B cell (primary cell): Measurements from ENCODE around the gene RPL19. TPM values are rescaled to one million over a fixed set of nuclear protein-coding genes. Genes with fewer than 3 reads are reported as not detected.

Source experiments
- ATAC-seq: fragments of 200-7000 bp; cut with Tn5 transposase; one replicate; pipeline ENCODE4 v1.10.0; 2021; ENCODE audit warnings: low read depth, mild to moderate bottlenecking, moderate number of reproducible peaks, moderate library complexity
- CTCF ChIA-PET: fragments of 350-600 bp; sonication (Branson Sonifier 250); formaldehyde crosslinking; loops from one replicate; lab custom pipeline; 2021; ENCODE audit warnings: antibody characterized with exemption, inconsistent platforms; lab: Charles Lee
- POLR2A ChIA-PET: fragments of 350-600 bp; sonication (Branson Sonifier 250); formaldehyde crosslinking; loops from one replicate; lab custom pipeline; 2021; ENCODE audit warnings: antibody characterized with exemption; lab: Charles Lee
- DNase-seq: peaks from one replicate; pipeline ENCODE4 v3.0.0; 2013
- H2AFZ ChIP-seq: 2 replicates; pipeline ENCODE4 v1.6.1; 2012; ENCODE audit warnings: mild to moderate bottlenecking, low read depth, low read length; ENCODE audit not compliant: insufficient read depth, poor library complexity, severe bottlenecking
- H3K27ac ChIP-seq, 2 donors: 1 replicate in 1 of 2; 2 replicates in 1 of 2; pipeline ENCODE4 v1.5.1; 2012 to 2013; ENCODE audit warnings: low read length in 2 of 2, mild to moderate bottlenecking in 2 of 2, moderate library complexity in 1 of 2
- H3K27me3 ChIP-seq, 4 experiments: fragments of 200-600 bp in 1 of 4; sonication (generic) in 1 of 4; replicated peaks in 1 of 4; 1 replicate in 2 of 4; 2 replicates in 2 of 4; pipeline versions ENCODE4 v1.6.1 to v1.7.0; 2013 to 2016; ENCODE audit warnings: low read length in 3 of 4, mild to moderate bottlenecking in 2 of 4, mixed read lengths in 1 of 4, moderate library complexity in 1 of 4; ENCODE audit not compliant: insufficient read depth in 4 of 4, control insufficient read depth in 3 of 4; ENCODE audit errors: control extremely low read depth in 1 of 4
- H3K36me3 ChIP-seq, 2 experiments: replicated peaks in 1 of 2; 1 replicate in 1 of 2; 2 replicates in 1 of 2; pipeline versions ENCODE4 v1.6.1 to v1.7.1; 2013; ENCODE audit warnings: low read length in 1 of 2; ENCODE audit not compliant: insufficient read depth in 2 of 2, control insufficient read depth in 1 of 2; ENCODE audit errors: control extremely low read depth in 1 of 2, extremely low read depth in 1 of 2
- H3K4me1 ChIP-seq, 2 donors: fragments of 200-600 bp in 1 of 2; sonication (generic) in 1 of 2; 1 replicate in 1 of 2; 2 replicates in 1 of 2; pipeline versions ENCODE4 v1.5.1 to v1.6.1; 2013 to 2017; ENCODE audit warnings: low read length in 2 of 2; ENCODE audit not compliant: control insufficient read depth in 2 of 2, insufficient read depth in 2 of 2
- H3K4me2 ChIP-seq: replicated peaks from 2 replicates; pipeline ENCODE3; 2012; ENCODE audit warnings: mild to moderate bottlenecking, low read depth, low read length; ENCODE audit not compliant: poor library complexity, severe bottlenecking
- H3K4me3 ChIP-seq, 5 experiments: fragments of 200-600 bp in 1 of 5; sonication (generic) in 1 of 5; 1 replicate in 3 of 5; 2 replicates in 2 of 5; pipeline versions ENCODE4 v1.5.1 to v1.7.0; 2011 to 2016; ENCODE audit warnings: low read length in 4 of 5, mild to moderate bottlenecking in 4 of 5, low read depth in 2 of 5, control low read depth in 1 of 5, moderate library complexity in 1 of 5; ENCODE audit not compliant: insufficient read depth in 1 of 5; ENCODE audit errors: control extremely low read depth in 1 of 5, extremely low read depth in 1 of 5
- H3K79me2 ChIP-seq: fragments of 200-600 bp; sonication (generic); one replicate; pipeline ENCODE4 v1.6.0; 2016; ENCODE audit warnings: low read length; ENCODE audit not compliant: control insufficient read depth, insufficient read depth
- H3K9ac ChIP-seq: fragments of 200-600 bp; sonication (generic); 2 replicates; pipeline ENCODE4 v1.6.1; 2017; ENCODE audit warnings: mild to moderate bottlenecking, low read length, moderate library complexity
- H3K9me3 ChIP-seq, 3 donors: one replicate each; pipeline versions ENCODE4 v1.6.1 to v1.7.1; 2013; ENCODE audit warnings: low read length in 2 of 3; ENCODE audit not compliant: control insufficient read depth in 2 of 3, insufficient read depth in 1 of 3; ENCODE audit errors: control extremely low read depth in 1 of 3
- H4K20me1 ChIP-seq: 2 replicates; pipeline ENCODE4 v1.6.0; 2012; ENCODE audit warnings: mild to moderate bottlenecking, low read length; ENCODE audit not compliant: insufficient read depth, control insufficient read depth, poor library complexity, severe bottlenecking
- H3K27ac Mint-ChIP-seq: one replicate; pipeline ENCODE4 v1.8.0; 2021; ENCODE audit warnings: mixed read lengths
- H3K27me3 Mint-ChIP-seq: one replicate; pipeline ENCODE4 v1.8.0; 2021; ENCODE audit warnings: mixed read lengths
- H3K4me1 Mint-ChIP-seq: one replicate; pipeline ENCODE4 v1.8.0; 2021; ENCODE audit warnings: mixed read lengths
- H3K4me3 Mint-ChIP-seq: one replicate; pipeline ENCODE4 v1.8.0; 2021; ENCODE audit warnings: mixed read lengths
- H3K9me3 Mint-ChIP-seq: one replicate; pipeline ENCODE4 v1.8.0; 2022; ENCODE audit warnings: mixed read lengths; ENCODE audit not compliant: insufficient read depth
- CTCF ChIP-seq: fragments of 200-600 bp; IDR thresholded peaks from one replicate; pipeline ENCODE4 v1.8.0; 2022; ENCODE audit warnings: antibody characterized with exemption, mild to moderate bottlenecking
- EZH2 ChIP-seq: IDR thresholded peaks from 2 replicates; pipeline ENCODE4 v1.6.1; 2012; ENCODE audit warnings: borderline replicate concordance, low read depth, mild to moderate bottlenecking, moderate library complexity, low read length; ENCODE audit not compliant: insufficient read depth, poor library complexity, severe bottlenecking
- WGBS: methylation state at CpG from one replicate; pipeline ENCODE4 v1.1.5; 2013; ENCODE audit warnings: missing lambda C conversion rate; ENCODE audit not compliant: insufficient coverage; 5-methylcytosine and 5-hydroxymethylcytosine counted together
- intact Hi-C: fragments of 100-400 bp; cut with micrococcal nuclease; formaldehyde crosslinking; loops from one replicate; pipeline ENCODE4 v1.10.0; 2022
- polyA plus RNA-seq: library from polyadenylated mRNA; depleted of rRNA; stranded (reverse); fragments of >200 nt; gene quantifications from 2 replicates; pipeline ENCODE4 v1.2.3, GENCODE V29; 2012
- total RNA-seq, 2 donors: library from RNA; stranded (reverse); fragments of 120-200 nt in 1 of 2; gene quantifications; 1 replicate in 1 of 2; 2 replicates in 1 of 2; pipeline versions ENCODE4 v1.2.3 to v1.2.4, GENCODE V29; 2013 to 2022

Gene RPL19
- total and polyA plus RNA-seq, 2 donors (not counting 1 experiment from before 2014, with no cell fraction given): 3,041 to 3,233 TPM

- Mint-ChIP-seq H3K4me3 (peak overlapping the region; percentile 45), H3K4me1 (peaks cover 35% of the 10 kb centered on the region), H3K27me3 (peaks cover 8% of the 10 kb centered on the region), H3K27ac (no peak overlapping the region), H3K9me3 (no peaks in the 10 kb centered on the region)
- no peak overlapping the region for H3K27ac ChIP-seq
- peak; percentile 82 for DNase-seq
- peaks cover 24 to 33% of the 10 kb centered on the region in 2 donors for H3K4me1 ChIP-seq
- POLR2A ChIA-PET: no interaction called here
- H3K36me3 ChIP-seq: no peaks in the 10 kb centered on the region
- H3K27me3 ChIP-seq: peaks cover 0 to 4% (median 0%) of the 10 kb centered on the region in 4 experiments
- 8% methylated on average over 12 of the region's 16 CpGs for WGBS
- no peak overlapping the region for H3K4me3 ChIP-seq
- no peaks in the 10 kb centered on the region for H3K79me2 ChIP-seq
- H3K9ac ChIP-seq: no peak overlapping the region
- H3K4me2 ChIP-seq: peak overlapping the region; percentile 40
- peak; percentile 75 for TF ChIP-seq CTCF
- TF ChIP-seq EZH2: no peak
- H2AFZ ChIP-seq: peak overlapping the region; percentile 27
- intact Hi-C loops: loop anchor here (1.0 to 5.0 kb wide), 2 partner anchors 32 to 87 kb away; partner anchors contain the start of gene PLXDC1
- H4K20me1 ChIP-seq: no peaks in the 10 kb centered on the region
- peak; percentile 67 for ATAC-seq
- no peaks in the 10 kb centered on the region for H3K9me3 ChIP-seq
- CTCF ChIA-PET: interaction anchor here (0.7 to 21.4 kb wide), 7 partner anchors 15 to 586 kb away, joined by 3 to 707 read pairs (median 5); partner anchors contain the start of gene RPL19
Measured at GRCh38 chr17:39239640-39240314, 39.7 kb downstream of the RPL19 start.

GRCh38 chr17:39240631-39241030 lies 40.5 kb downstream of the RPL19 start:
- TF ChIP-seq CTCF (no peak), EZH2 (no peak)
- H3K4me2 ChIP-seq: no peak overlapping the region
- H3K36me3 ChIP-seq: no peaks in the 10 kb centered on the region
- no peak for ATAC-seq
- H3K4me3 ChIP-seq: no peak overlapping the region
- no peaks in the 10 kb centered on the region for H3K9me3 ChIP-seq
- no peaks in the 10 kb centered on the region for H3K79me2 ChIP-seq
- H3K4me1 ChIP-seq: peaks cover 25 to 37% of the 10 kb centered on the region in 2 donors
- 100% methylated on average over 3 of the region's 5 CpGs for WGBS
- Mint-ChIP-seq H3K27ac (no peak overlapping the region), H3K4me3 (no peak overlapping the region), H3K27me3 (peaks cover 6% of the 10 kb centered on the region), H3K9me3 (no peaks in the 10 kb centered on the region), H3K4me1 (peaks cover 34% of the 10 kb centered on the region)
- peaks cover 0 to 4% (median 0%) of the 10 kb centered on the region in 4 experiments for H3K27me3 ChIP-seq
- intact Hi-C loops: no loop called here
- H3K27ac ChIP-seq: no peak overlapping the region
- CTCF ChIA-PET: interaction anchor here (0.7 to 21.4 kb wide), 5 partner anchors 13 to 585 kb away, joined by 3 to 707 read pairs (median 5); partner anchors contain the start of gene RPL19
- DNase-seq: no peak
- POLR2A ChIA-PET: no interaction called here
- H3K9ac ChIP-seq: no peak overlapping the region
- H2AFZ ChIP-seq: no peak overlapping the region
- no peaks in the 10 kb centered on the region for H4K20me1 ChIP-seq
